Measurements from ENCODE around the gene PDZRN3.

The PDZRN3 gene

GRCh38 chr3:73552700-73553099 is 72.0 kb downstream of the PDZRN3 start:
- TF ChIP-seq, protein P1, sequence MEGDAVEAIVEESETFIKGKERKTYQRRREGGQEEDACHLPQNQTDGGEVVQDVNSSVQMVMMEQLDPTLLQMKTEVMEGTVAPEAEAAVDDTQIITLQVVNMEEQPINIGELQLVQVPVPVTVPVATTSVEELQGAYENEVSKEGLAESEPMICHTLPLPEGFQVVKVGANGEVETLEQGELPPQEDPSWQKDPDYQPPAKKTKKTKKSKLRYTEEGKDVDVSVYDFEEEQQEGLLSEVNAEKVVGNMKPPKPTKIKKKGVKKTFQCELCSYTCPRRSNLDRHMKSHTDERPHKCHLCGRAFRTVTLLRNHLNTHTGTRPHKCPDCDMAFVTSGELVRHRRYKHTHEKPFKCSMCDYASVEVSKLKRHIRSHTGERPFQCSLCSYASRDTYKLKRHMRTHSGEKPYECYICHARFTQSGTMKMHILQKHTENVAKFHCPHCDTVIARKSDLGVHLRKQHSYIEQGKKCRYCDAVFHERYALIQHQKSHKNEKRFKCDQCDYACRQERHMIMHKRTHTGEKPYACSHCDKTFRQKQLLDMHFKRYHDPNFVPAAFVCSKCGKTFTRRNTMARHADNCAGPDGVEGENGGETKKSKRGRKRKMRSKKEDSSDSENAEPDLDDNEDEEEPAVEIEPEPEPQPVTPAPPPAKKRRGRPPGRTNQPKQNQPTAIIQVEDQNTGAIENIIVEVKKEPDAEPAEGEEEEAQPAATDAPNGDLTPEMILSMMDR (IDR thresholded peaks at IDR 0.05): no peak

DNA sequence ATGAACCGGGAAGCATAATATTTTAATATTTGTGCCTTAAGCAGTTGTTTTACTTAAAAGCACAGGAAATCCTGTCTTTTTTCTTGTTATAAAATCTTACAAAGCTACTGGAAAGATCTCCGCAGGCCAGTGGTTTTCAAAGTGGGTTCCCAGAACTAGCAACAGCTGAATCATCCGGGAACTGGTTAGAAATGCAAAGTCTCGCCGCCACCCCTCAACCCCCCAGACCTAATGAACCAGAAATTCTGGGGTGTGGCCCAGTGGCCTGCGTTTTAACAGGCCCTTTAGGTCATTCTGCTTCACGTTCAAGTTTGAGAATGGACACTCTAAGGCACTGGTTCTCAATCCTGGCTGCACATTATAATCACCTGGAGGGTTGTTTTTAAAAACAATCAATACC is 74.7 kb downstream of the PDZRN3 start:
- TF ChIP-seq, protein P1 (IDR thresholded peaks at IDR 0.05): no peak

DNA sequence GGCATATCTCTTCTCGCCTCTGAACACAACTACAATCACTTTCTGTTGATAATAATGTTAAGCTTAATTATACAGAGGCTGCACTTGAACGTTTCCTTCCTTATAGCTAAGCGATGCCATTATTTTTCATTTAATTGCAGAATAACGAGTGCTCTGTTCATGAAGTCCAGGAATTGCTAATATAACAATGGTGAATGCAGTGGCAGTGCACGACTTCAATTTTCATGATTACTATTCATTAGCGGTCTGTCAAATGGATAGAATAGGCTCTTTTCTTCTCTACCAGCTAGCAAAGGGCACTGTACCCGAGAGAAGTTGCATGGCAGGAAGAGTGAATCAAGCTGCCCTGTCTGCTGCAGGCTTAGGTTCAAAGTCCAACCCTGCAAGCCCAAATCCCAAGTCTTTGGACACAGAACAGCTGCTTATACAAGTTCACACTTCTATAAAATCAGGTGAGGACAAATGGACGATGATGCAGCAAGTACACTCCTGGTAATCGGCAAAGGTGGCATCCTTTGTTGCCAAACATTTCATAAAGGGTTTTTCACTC is 75.6 kb downstream of the PDZRN3 start:
- TF ChIP-seq, protein P1 (IDR thresholded peaks at IDR 0.05): no peak

DNA sequence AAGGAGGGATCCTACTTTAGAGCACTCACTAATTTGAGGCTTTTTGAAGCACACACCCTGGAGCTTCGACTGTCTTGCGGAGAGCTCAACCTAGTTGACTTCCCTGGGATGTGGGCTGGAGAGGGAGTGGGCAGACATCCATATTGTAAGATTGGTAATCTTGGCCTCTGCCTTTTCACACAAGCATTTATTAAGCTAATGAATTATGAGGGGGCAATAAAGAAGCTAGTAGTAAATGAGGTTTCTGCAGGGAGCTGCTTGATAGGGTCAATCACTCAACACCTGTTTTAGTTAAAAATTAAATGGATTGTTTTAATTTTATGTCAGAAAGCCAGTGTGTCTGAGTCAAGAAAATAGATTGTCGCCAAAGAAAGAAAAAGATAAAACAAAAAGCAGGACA is 76.3 kb downstream of the PDZRN3 start:
- TF ChIP-seq, protein P1 (IDR thresholded peaks at IDR 0.05): no peak

DNA sequence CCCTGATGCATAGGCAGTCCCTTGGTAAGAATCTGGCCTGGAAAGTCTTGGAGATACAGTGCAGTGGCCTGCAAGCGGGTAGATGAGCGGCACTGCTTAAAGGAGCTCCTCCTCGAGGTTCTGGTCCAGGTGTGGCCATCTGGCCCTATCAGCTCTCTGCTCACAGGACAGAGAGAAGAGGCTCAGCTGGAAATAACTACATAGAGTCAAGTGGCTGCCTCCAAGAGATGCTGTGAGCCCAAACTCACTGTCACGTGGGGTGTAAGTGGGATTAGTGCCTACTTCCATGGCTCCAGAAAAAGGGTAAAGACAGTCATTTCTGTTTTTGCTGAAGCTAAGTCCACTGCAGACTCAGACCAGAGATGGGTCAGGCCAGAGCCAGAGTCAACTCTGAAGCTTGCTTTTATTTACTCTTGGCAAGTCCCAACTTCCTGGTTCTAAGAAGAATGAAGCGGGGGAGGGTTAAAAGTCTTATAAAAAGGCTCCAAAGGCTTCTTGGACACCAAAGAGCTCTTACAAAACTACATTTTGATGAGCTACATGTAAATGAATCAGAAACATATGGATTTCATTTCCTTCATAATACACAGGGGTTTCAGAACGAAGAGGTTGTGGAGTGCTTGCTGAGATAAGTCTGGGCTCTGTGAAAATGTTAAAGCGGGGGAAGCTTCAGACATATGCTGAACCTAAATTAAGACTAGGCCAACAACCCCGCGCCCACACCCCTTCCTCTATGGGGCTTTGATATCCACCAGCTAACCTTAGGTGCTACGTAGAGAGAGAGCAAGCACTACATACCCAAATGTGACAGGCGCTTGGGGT is 77.1 kb downstream of the PDZRN3 start:
- TF ChIP-seq, protein P1 (IDR thresholded peaks at IDR 0.05): no peak

DNA sequence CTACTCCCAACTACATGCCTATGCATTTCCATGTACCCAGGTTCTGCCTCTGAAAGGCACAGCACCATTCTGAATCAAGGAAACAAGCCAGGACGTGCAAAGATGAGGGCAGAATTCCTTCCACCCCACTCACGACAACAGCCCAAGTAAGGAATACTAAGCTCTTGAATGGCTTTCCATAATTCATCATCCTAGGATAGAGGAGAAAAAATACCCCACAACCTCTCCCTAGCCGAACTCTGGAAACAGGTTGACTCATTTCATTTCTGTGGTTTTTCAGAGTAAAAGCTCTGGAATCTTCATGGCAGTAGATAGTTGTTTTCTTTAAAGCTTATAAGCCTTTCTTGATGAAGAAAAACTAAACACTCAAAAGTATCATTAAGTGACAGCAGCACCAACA is 77.8 kb downstream of the PDZRN3 start:
- TF ChIP-seq, protein P1 (IDR thresholded peaks at IDR 0.05): no peak

DNA sequence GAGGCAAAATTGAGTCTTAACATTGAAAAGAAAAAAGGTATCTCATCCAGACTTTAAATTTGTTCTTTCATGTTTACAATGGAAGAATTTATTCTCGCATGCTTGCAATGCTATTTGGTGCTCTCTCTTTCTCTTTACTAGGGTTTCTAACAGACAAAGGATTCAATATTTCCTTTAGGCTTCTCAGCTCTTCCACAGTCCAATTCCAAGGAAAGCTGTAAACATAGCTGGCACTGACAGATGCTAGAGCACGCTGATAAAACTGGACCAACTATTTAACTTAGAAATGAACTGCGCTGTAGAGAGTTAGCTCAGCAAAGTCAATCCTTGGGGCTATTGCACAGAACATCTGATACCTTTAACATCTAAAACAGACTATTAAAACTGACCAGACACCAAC is 81.3 kb downstream of the PDZRN3 start:
- TF ChIP-seq, protein P1 (IDR thresholded peaks at IDR 0.05): no peak
